HG02970 (cell line): ENCODE measurements around the gene DSC2.
"Not testable (repeated sequence)": the region's sequence is repeated elsewhere in the genome, so short reads cannot be mapped to it uniquely, and the experiment has no call there.

Source experiments
- ATAC-seq: cut with Tn5 transposase; IDR thresholded peaks from one replicate; pipeline ENCODE4 v1.9.1; 2021; ENCODE audit warnings: mild to moderate bottlenecking, moderate library complexity, moderate number of reproducible peaks; ENCODE audit not compliant: unreplicated experiment, low FRiP score

DSC2 gene

GRCh38 chr18:31102025-31102684, at the start of gene DSC2:
DSC2 (minus strand) TSS chr18:31102421; CDS start chr18:31101971, 450 bp downstream.
- ATAC-seq = no peak

GRCh38 chr18:31149351-31149750, 47.1 kb upstream of the DSC2 start:
- no peak for ATAC-seq

GRCh38 chr18:31148600-31148999, 46.4 kb upstream of the DSC2 start:
- no peak for ATAC-seq

- no peak for ATAC-seq
Observed at GRCh38 chr18:31146809-31147208, 44.6 kb upstream of the DSC2 start.

- no peak for ATAC-seq
Observed at GRCh38 chr18:31143025-31143424, 40.8 kb upstream of the DSC2 start.

GRCh38 chr18:31138709-31139108, 36.5 kb upstream of the DSC2 start:
- ATAC-seq = no peak

GRCh38 chr18:31134988-31135529, 32.8 kb upstream of the DSC2 start:
- no peak for ATAC-seq

- no peak for ATAC-seq
Observed at GRCh38 chr18:31129398-31130115, 27.3 kb upstream of the DSC2 start.

- ATAC-seq = no peak
Observed at GRCh38 chr18:31125878-31126277, 23.7 kb upstream of the DSC2 start.

- ATAC-seq = not testable (repeated sequence)
Observed at GRCh38 chr18:31123125-31123524, 20.9 kb upstream of the DSC2 start.

- no peak for ATAC-seq
Observed at GRCh38 chr18:31120594-31120993, 18.4 kb upstream of the DSC2 start.

- no peak for ATAC-seq
Observed at GRCh38 chr18:31116853-31117595, 14.8 kb upstream of the DSC2 start.

GRCh38 chr18:31112804-31113203, 10.6 kb upstream of the DSC2 start:
- ATAC-seq = no peak

- ATAC-seq = no peak
Observed at GRCh38 chr18:31105733-31106132, 3.5 kb upstream of the DSC2 start.

- no peak for ATAC-seq
Observed at GRCh38 chr18:31104444-31104843, 2.2 kb upstream of the DSC2 start.

- ATAC-seq = no peak
Observed at GRCh38 chr18:31103423-31103822, 1.2 kb upstream of the DSC2 start.

- ATAC-seq = no peak
Observed at GRCh38 chr18:31102941-31103340, 720 bp upstream of the DSC2 start.

GRCh38 chr18:31101183-31102024, 817 bp downstream of the DSC2 start:
- no peak for ATAC-seq

GRCh38 chr18:31100436-31101182, 1.6 kb downstream of the DSC2 start:
- ATAC-seq = no peak
